MM.1S (cell line): ENCODE data around the gene OR10A2.

Source experiments
- DNase-seq: peaks from one replicate; pipeline ENCODE4 v3.0.0-alpha.2; 2015
- H2AFZ ChIP-seq: fragments of 300-600 bp; sonication (generic); 2 replicates; pipeline ENCODE4 v1.6.0; 2016; ENCODE audit warnings: antibody characterized with exemption, low read length
- H3F3A ChIP-seq: fragments of 300-600 bp; sonication (generic); 2 replicates; pipeline ENCODE4 v1.6.1; 2016; ENCODE audit warnings: mild to moderate bottlenecking, antibody characterized with exemption, low read length, moderate library complexity, mixed read lengths; ENCODE audit not compliant: insufficient read depth
- H3K27ac ChIP-seq: fragments of 300-600 bp; sonication (generic); 2 replicates; pipeline ENCODE4 v1.5.1; 2016; ENCODE audit warnings: mild to moderate bottlenecking, low read length
- H3K27me3 ChIP-seq: fragments of 300-600 bp; sonication (generic); replicated peaks from 2 replicates; pipeline ENCODE4 v1.6.0; 2016; ENCODE audit warnings: low read length; ENCODE audit not compliant: insufficient read depth
- H3K36me3 ChIP-seq: fragments of 300-600 bp; sonication (generic); replicated peaks from 2 replicates; pipeline ENCODE4 v1.6.1; 2016; ENCODE audit warnings: mild to moderate bottlenecking, low read length, mixed read lengths; ENCODE audit not compliant: insufficient read depth
- H3K4me1 ChIP-seq: fragments of 300-600 bp; sonication (generic); 2 replicates; pipeline ENCODE4 v1.6.1; 2016; ENCODE audit warnings: low read length, mixed read lengths
- H3K4me2 ChIP-seq: fragments of 300-600 bp; sonication (generic); 2 replicates; pipeline ENCODE4 v1.6.0; 2016; ENCODE audit warnings: low read depth, low read length
- H3K4me3 ChIP-seq: fragments of 300-600 bp; sonication (generic); 2 replicates; pipeline ENCODE4 v1.5.1; 2016; ENCODE audit warnings: low read length, mixed read lengths
- H3K79me2 ChIP-seq: fragments of 300-600 bp; sonication (generic); 2 replicates; pipeline ENCODE4 v1.6.1; 2016; ENCODE audit warnings: mixed run types, low read length, mixed read lengths
- H3K9ac ChIP-seq: fragments of 300-600 bp; sonication (generic); 2 replicates; pipeline ENCODE4 v1.6.1; 2016; ENCODE audit warnings: low read length, mixed read lengths
- H3K9me2 ChIP-seq: fragments of 300-600 bp; sonication (generic); replicated peaks from 2 replicates; pipeline ENCODE4 v1.6.1; 2016; ENCODE audit warnings: mild to moderate bottlenecking, low read length, mixed read lengths; ENCODE audit not compliant: insufficient read depth
- H3K9me3 ChIP-seq: fragments of 300-600 bp; sonication (generic); replicated peaks from 2 replicates; pipeline ENCODE4 v1.6.1; 2016; ENCODE audit warnings: mild to moderate bottlenecking, low read length, mixed read lengths; ENCODE audit not compliant: insufficient read depth
- H4K20me1 ChIP-seq: fragments of 300-600 bp; sonication (generic); 2 replicates; pipeline ENCODE4 v1.6.1; 2016; ENCODE audit warnings: mild to moderate bottlenecking, low read length, moderate library complexity, mixed read lengths; ENCODE audit not compliant: insufficient read depth
- CTCF ChIP-seq: fragments of 300-600 bp; sonication (generic); IDR thresholded peaks from 2 replicates; pipeline ENCODE4 v1.5.1; 2016; ENCODE audit warnings: antibody characterized with exemption, low read length, mixed read lengths
- EZH2 ChIP-seq: fragments of 300-600 bp; sonication (generic); optimal IDR thresholded peaks from 2 replicates; pipeline ENCODE3; 2017; ENCODE audit warnings: low read depth, mild to moderate bottlenecking, antibody characterized with exemption, low read length, mixed read lengths
- EZH2phosphoT487 ChIP-seq: fragments of 300-600 bp; sonication (generic); IDR thresholded peaks from 2 replicates; pipeline ENCODE4 v1.6.1; 2018; ENCODE audit warnings: antibody characterized with exemption, low read length

OR10A2 gene

DNA sequence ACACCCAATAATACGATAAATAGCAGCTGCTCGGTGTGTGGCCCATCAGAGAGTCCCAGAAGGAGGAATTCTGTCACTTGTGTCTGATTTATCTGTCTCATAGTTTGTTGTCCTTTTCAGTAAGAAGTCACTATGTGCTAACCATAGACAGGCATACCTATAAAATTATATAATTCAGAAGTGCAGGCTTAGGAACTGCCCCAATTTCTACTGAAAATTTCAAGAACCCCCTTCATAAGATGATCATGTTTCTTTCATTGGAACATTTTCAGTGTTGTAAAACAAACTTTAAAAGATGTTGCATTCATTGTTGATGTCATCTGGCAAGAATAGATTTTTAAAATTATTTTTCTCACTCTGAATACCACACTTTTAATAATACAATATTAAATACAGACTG lies 29.5 kb downstream of the OR10A2 start, which contains the start of gene OR2D2:
Gene OR2D2, minus strand, starts transcription at position 101 of the 400 bp plus-strand sequence. Its CDS starts 0 bp downstream, at position 101.
- Histone ChIP-seq H3K36me3 (no peaks in the 10 kb centered on the region), H3K4me3 (no peak within 1 kb of the TSS), H3K4me2 (no peak within 1 kb of the TSS), H3K27me3 (no peaks in the 10 kb centered on the region), H3K9ac (no peak within 1 kb of the TSS), H3K9me3 (no peaks in the 10 kb centered on the region), H4K20me1 (no peaks in the 10 kb centered on the region), H3K9me2 (no peaks in the 10 kb centered on the region), H2AFZ (no peak within 1 kb of the TSS), H3K79me2 (no peaks in the 10 kb centered on the region), H3F3A (no peaks in the 10 kb centered on the region), H3K4me1 (peaks cover 6% of the 10 kb centered on the region), H3K27ac (no peak within 1 kb of the TSS)
- DNase-seq: no peak
- TF ChIP-seq CTCF (no peak), EZH2phosphoT487 (no peak), EZH2 (no peak)

DNA sequence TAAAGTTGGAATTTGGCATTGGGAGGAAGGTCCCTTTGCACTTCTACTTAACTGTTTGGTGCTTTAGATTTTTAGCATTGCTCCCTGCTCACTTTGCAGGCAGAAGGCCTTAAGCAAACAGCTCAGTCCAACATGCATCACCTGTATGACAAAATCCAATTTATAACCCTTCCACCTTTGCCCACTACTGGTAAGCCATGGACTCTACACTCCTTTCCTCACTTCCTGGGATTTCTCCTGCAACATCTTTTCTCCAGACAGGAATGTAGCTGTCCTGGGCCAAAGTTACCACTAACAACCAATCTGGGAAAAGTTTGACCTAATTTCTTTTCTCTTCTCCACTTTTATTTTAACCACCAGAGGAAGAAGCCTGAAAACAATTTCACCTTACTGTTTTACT lies 31.2 kb downstream of the OR10A2 start:
- no peaks in the 10 kb centered on the region for H3F3A ChIP-seq
- DNase-seq: no peak
- no peaks in the 10 kb centered on the region for H3K9me3 ChIP-seq

DNA sequence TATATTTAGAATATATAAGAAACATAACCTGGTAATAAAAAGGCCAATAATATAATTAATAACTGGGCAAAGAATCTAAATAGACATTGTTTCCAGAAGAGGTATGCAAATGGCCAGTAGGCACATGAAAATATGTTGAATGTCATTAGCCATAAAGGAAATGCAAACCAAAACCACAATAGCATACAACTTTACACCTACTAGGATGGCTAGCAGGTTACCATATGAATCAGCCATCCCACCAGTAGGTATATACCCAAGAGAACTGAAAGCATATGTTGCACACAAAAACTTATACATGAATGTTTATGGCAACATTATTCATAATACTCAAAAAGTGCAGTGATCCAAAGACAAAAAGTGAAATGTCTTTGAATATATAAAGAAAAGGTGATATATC lies 32.2 kb downstream of the OR10A2 start:
- Histone ChIP-seq H3K4me1 (peaks cover 6% of the 10 kb centered on the region), H3K27ac (no peak overlapping the region), H3K36me3 (no peaks in the 10 kb centered on the region), H3K27me3 (no peaks in the 10 kb centered on the region), H2AFZ (no peak overlapping the region), H3K79me2 (no peaks in the 10 kb centered on the region), H4K20me1 (no peaks in the 10 kb centered on the region), H3K9me2 (no peaks in the 10 kb centered on the region), H3K4me3 (no peak overlapping the region), H3K9ac (no peak overlapping the region), H3K9me3 (no peaks in the 10 kb centered on the region), H3K4me2 (no peak overlapping the region), H3F3A (no peaks in the 10 kb centered on the region)
- DNase-seq: peak; percentile 30
- TF ChIP-seq CTCF: no peak
- no peak for TF ChIP-seq EZH2
- no peak for TF ChIP-seq EZH2phosphoT487

More for the DNA sequence above, 31.2 kb downstream of the OR10A2 start:
- no peaks in the 10 kb centered on the region for H3K9me2 ChIP-seq
- no peaks in the 10 kb centered on the region for H4K20me1 ChIP-seq
- peaks cover 6% of the 10 kb centered on the region for H3K4me1 ChIP-seq
- no peak overlapping the region for H3K27ac ChIP-seq
- no peak for TF ChIP-seq CTCF
- TF ChIP-seq EZH2: no peak
- TF ChIP-seq EZH2phosphoT487: no peak
- no peak overlapping the region for H3K4me3 ChIP-seq
- no peak overlapping the region for H3K9ac ChIP-seq
- no peak overlapping the region for H3K4me2 ChIP-seq
- H3K79me2 ChIP-seq: no peaks in the 10 kb centered on the region
- H2AFZ ChIP-seq: no peak overlapping the region
- no peaks in the 10 kb centered on the region for H3K36me3 ChIP-seq
- H3K27me3 ChIP-seq: no peaks in the 10 kb centered on the region
